GM06990 (cell line): ENCODE results near the gene RYR2.

Experiments used
- DNase-seq: peaks from one replicate; pipeline ENCODE4 v3.0.0-alpha.2; 2011; ENCODE audit not compliant: insufficient read length; ENCODE audit errors: extremely low read depth
- H3K27me3 ChIP-seq: replicated peaks from 2 replicates; pipeline ENCODE4 v1.6.0; 2011; ENCODE audit warnings: low read length; ENCODE audit not compliant: control insufficient read depth, insufficient read depth
- H3K36me3 ChIP-seq: 2 replicates; pipeline ENCODE4 v1.5.1; 2011; ENCODE audit warnings: low read length; ENCODE audit not compliant: control insufficient read depth, insufficient read depth
- H3K4me3 ChIP-seq: replicated peaks from 2 replicates; pipeline ENCODE4 v1.5.1; 2011; ENCODE audit warnings: low read depth, mild to moderate bottlenecking, control low read depth, low read length
- TF ChIP-seq, protein P1 (sequence below): IDR thresholded peaks from 2 replicates; pipeline ENCODE4 v1.5.1; 2011; ENCODE audit warnings: low read length, control low read depth, mild to moderate bottlenecking, inconsistent platforms; ENCODE audit not compliant: insufficient read depth, poor library complexity, severe bottlenecking

The RYR2 gene

DNA sequence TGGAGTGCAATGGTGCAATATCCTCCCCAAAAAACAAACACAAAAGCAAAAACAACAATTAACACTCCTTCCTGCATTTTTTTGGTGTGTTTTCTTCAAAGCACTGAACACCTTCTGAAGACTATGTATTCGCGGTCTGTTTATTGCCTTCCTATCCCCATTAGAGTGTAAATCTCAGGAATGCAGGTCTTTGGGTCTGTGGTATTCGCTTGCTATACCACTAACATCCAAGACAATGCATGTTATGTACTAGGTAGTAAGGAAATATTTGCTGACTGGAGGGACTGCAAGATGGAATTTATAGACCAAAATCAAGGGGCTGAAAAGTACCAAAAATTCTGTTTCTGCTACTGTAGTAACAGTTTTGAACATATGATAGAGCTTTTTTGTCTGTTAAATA, 299.4 kb downstream of the RYR2 start:
- H3K36me3 ChIP-seq, result no peaks in the 10 kb centered on the region
- no peak for DNase-seq
- H3K27me3 ChIP-seq, result no peaks in the 10 kb centered on the region
- TF ChIP-seq, protein P1, sequence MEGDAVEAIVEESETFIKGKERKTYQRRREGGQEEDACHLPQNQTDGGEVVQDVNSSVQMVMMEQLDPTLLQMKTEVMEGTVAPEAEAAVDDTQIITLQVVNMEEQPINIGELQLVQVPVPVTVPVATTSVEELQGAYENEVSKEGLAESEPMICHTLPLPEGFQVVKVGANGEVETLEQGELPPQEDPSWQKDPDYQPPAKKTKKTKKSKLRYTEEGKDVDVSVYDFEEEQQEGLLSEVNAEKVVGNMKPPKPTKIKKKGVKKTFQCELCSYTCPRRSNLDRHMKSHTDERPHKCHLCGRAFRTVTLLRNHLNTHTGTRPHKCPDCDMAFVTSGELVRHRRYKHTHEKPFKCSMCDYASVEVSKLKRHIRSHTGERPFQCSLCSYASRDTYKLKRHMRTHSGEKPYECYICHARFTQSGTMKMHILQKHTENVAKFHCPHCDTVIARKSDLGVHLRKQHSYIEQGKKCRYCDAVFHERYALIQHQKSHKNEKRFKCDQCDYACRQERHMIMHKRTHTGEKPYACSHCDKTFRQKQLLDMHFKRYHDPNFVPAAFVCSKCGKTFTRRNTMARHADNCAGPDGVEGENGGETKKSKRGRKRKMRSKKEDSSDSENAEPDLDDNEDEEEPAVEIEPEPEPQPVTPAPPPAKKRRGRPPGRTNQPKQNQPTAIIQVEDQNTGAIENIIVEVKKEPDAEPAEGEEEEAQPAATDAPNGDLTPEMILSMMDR, result no peak
- no peak overlapping the region for H3K4me3 ChIP-seq

DNA sequence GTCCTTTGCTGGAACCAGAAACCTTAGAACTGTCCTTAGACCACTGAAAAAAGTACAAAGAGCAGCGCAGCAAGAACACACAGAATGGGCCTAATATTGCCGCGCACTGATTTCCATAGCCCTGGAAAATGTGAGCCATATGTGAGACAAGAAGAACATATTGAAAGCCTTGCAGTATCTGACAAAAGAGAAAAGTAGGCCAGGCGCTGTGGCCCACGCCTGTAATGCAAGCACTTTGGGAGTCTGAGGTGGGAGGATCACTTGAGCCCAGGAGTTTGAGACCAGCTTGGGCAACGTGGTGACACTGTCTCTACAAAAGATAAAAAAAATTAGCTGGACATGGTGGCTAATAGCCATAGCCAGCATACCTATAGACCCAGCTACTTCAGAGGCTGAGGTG, 300.7 kb downstream of the RYR2 start:
- H3K36me3 ChIP-seq, result no peaks in the 10 kb centered on the region
- no peaks in the 10 kb centered on the region for H3K27me3 ChIP-seq
- no peak for DNase-seq
- TF ChIP-seq, protein P1, result no peak
- H3K4me3 ChIP-seq, result no peak overlapping the region

DNA sequence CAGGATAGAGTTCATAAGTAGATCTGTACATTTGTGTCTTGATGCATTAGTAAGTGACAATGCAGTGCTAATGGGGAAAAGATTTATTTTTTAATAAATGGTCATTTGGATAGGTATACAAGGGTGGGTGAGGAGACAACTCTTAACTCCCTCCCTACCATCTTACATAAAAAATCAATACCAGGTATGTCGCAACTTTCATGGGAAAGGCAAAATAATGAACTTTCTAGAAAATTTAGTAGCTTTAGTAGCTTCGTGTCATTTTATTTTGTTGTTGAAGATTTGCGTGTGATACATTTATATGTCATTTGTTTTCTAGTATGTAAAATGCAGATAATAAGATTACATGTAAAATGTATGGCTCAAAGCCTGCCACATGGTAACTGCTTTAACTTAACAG, 310.8 kb downstream of the RYR2 start:
- Histone ChIP-seq H3K36me3 (no peaks in the 10 kb centered on the region), H3K4me3 (no peak overlapping the region), H3K27me3 (no peaks in the 10 kb centered on the region)
- TF ChIP-seq, protein P1, result no peak
- no peak for DNase-seq

DNA sequence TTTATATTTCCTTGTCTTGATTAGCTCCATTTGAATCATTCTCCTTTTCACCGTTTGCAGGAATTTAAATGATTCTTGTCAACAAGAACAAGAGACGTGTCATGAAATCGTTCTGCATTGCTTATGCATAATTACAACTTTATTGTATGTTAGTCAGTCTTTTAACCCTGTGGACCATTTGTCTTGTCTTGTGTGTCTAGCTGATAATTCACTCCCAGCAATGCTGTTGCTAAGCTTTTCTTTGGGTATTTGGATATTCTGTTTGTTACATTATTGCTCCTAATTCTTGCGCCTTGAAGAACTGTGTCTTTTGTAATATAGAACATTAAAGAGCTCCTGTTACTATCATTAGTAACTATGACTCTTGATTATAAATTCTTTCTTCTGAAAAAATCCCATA, 311.9 kb downstream of the RYR2 start:
- no peaks in the 10 kb centered on the region for H3K36me3 ChIP-seq
- TF ChIP-seq, protein P1, result no peak
- H3K4me3 ChIP-seq, result no peak overlapping the region

DNA sequence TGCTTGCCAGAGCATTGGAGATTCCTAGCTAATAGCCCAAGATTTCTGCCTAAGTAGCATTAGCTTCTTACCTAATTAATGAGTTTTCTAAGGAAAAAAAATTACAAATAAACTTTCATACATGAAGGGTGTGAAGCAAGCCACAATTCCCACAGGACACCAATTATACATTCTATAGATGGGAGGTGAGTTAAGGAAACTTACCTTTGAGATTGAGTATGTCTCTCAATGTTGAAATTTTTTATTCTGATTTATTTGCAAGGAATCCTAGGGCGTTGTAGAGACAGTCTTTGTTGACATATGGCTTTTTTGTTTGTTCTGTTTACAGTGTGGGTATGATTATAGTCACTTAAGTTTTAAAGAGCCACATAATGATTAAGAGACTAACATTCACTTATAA, 313.0 kb downstream of the RYR2 start:
- TF ChIP-seq, protein P1, result no peak
- no peak for DNase-seq
- Histone ChIP-seq H3K4me3 (no peak overlapping the region), H3K36me3 (no peaks in the 10 kb centered on the region), H3K27me3 (no peaks in the 10 kb centered on the region)

More for the DNA sequence above, 311.9 kb downstream of the RYR2 start:
- no peak for DNase-seq
- H3K27me3 ChIP-seq, result no peaks in the 10 kb centered on the region

DNA sequence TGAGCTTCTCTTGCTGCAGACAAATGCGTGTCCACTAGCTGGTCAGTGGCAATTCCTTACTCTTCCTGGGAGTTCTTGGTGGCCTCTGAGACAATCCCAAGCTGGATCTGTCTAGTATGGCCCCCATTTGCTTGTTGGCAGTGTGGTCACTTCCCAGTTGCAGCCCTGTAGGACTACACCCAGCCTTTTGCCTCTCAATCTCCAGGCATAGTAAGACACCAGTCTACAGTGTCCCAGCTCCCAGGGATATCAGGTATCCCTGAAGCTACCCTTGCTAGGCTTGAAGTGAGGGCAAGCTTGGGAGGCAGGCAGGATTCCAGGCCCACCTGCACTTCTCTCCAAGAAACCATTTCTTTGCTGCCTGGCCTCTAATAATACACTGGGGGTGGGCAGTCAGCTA, 316.6 kb downstream of the RYR2 start:
- Histone ChIP-seq H3K27me3 (no peaks in the 10 kb centered on the region), H3K36me3 (no peaks in the 10 kb centered on the region), H3K4me3 (no peak overlapping the region)
- TF ChIP-seq, protein P1, result no peak
- DNase-seq, result no peak
